Measurements from ENCODE around the gene ZNF630. TPM values are rescaled to one million over a fixed set of nuclear protein-coding genes. Genes with fewer than 3 reads are reported as not detected.

ZNF630 gene
- total RNA-seq, 1 experiment from 2014 or later = 1.5 TPM

DNA sequence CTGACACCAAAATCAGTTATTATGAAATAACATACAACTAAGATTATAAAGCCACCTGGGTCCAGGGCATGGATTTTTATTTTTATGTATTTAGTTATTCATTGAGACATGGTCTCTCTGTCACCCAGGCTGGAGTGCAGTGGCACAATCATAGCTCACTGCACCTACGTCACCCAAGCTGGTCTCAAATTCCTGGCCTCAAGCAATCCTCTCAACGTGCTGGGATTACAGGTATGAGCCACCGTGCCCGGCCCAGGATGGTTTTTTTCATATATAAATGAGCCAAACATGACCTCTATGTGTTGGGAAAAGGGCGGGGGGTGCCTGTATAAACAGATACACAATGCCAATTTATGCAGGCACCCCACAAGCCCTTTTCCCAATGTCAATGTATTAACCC, 24.6 kb downstream of the ZNF630 start:
- Histone ChIP-seq H3K18ac (ENCODE audit: insufficient read length, low read depth, low read length) (no peak overlapping the region), H3K27me3 (ENCODE audit: insufficient read depth, low read length) (no peaks in the 10 kb centered on the region), H3K4me1 (ENCODE audit: insufficient read depth, low read length) (no peaks in the 10 kb centered on the region), H2AFZ (ENCODE audit: low read length) (no peak overlapping the region), H3K9me3 (ENCODE audit: control insufficient read depth, low read depth, low read length) (peaks cover 46% of the 10 kb centered on the region), H3K23me2 (ENCODE audit: insufficient read length, low read depth, low read length, poor library complexity, severe bottlenecking) (no peaks in the 10 kb centered on the region), H3K27ac (ENCODE audit: insufficient read length, low read depth, low read length) (no peak overlapping the region), H3K4me2 (ENCODE audit: insufficient read depth, insufficient read length, low read length) (no peak overlapping the region), H2BK120ac (ENCODE audit: low read depth, low read length, poor library complexity, severe bottlenecking) (no peak overlapping the region), H3K9ac (ENCODE audit: extremely low read depth, insufficient read length, low read length) (no peak overlapping the region), H4K5ac (ENCODE audit: insufficient read length, low read depth, low read length) (no peak overlapping the region), H4K20me1 (ENCODE audit: control insufficient read depth, insufficient read depth, insufficient read length) (no peaks in the 10 kb centered on the region), H2BK20ac (ENCODE audit: low read depth, low read length, poor library complexity, severe bottlenecking) (no peak overlapping the region), H2BK12ac (ENCODE audit: insufficient read length, low read depth, low read length) (no peak overlapping the region), H3K79me1 (ENCODE audit: insufficient read depth, low read depth, low read length, poor library complexity, severe bottlenecking) (no peaks in the 10 kb centered on the region), H2AK5ac (ENCODE audit: insufficient read length, low read length) (no peak overlapping the region), H3K23ac (ENCODE audit: insufficient read length, low read depth, low read length) (no peak overlapping the region), H2BK15ac (ENCODE audit: low read depth, low read length) (no peak overlapping the region), H4K8ac (replicated peaks; ENCODE audit: insufficient read length, low read depth, low read length) (no peak overlapping the region), H3K79me2 (ENCODE audit: insufficient read depth, low read length) (no peaks in the 10 kb centered on the region), H2BK5ac (ENCODE audit: insufficient read length, low read length) (no peak overlapping the region), H3T11ph (ENCODE audit: low read length) (no peak overlapping the region), H3K4ac (ENCODE audit: low read depth, low read length) (no peak overlapping the region), H3K14ac (ENCODE audit: insufficient read depth, low read length) (no peak overlapping the region), H4K91ac (ENCODE audit: insufficient read length, low read depth, low read length) (no peak overlapping the region), H3K56ac (ENCODE audit: insufficient read length, low read depth, low read length) (no peak overlapping the region)
- H3K27ac Mint-ChIP-seq = no peak overlapping the region
- DNase-seq = no peak
- peaks cover 0 to 6% of the 10 kb centered on the region in 2 experiments; a peak in 2 of 4 replicates for H3K4me1 Mint-ChIP-seq
- H3K27me3 Mint-ChIP-seq (ENCODE audit: low read depth) = no peaks in the 10 kb centered on the region; the same call in 1 of the 2 replicates
- H3K4me3 Mint-ChIP-seq = no peak overlapping the region
- H3K36me3 Mint-ChIP-seq (ENCODE audit: insufficient read depth in 1 of 3, low read depth in 3 of 3) = peaks cover 3 to 5% (median 3%) of the 10 kb centered on the region in 3 experiments; a peak in 5 of 7 replicates
- H3K9me3 Mint-ChIP-seq = peaks cover 63 to 64% of the 10 kb centered on the region in 2 experiments
- no CpG with 5 or more reads among the region's 5 CpGs for WGBS (ENCODE audit: extremely low coverage, insufficient read length, low lambda C conversion rate)
- TF ChIP-seq, protein P1, sequence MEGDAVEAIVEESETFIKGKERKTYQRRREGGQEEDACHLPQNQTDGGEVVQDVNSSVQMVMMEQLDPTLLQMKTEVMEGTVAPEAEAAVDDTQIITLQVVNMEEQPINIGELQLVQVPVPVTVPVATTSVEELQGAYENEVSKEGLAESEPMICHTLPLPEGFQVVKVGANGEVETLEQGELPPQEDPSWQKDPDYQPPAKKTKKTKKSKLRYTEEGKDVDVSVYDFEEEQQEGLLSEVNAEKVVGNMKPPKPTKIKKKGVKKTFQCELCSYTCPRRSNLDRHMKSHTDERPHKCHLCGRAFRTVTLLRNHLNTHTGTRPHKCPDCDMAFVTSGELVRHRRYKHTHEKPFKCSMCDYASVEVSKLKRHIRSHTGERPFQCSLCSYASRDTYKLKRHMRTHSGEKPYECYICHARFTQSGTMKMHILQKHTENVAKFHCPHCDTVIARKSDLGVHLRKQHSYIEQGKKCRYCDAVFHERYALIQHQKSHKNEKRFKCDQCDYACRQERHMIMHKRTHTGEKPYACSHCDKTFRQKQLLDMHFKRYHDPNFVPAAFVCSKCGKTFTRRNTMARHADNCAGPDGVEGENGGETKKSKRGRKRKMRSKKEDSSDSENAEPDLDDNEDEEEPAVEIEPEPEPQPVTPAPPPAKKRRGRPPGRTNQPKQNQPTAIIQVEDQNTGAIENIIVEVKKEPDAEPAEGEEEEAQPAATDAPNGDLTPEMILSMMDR (conservative IDR thresholded peaks at IDR 0.05) = no peak
